Measurements from ENCODE around the gene DUOXA2.

Gene DUOXA2

GRCh38 chr15:45117308-45118130, 3.4 kb downstream of the DUOXA2 start:
- H3K4me3 ChIP-seq (ENCODE audit: insufficient read depth, low read length, poor library complexity, severe bottlenecking): no peak overlapping the region
- no peak overlapping the region for H3K27ac ChIP-seq (ENCODE audit: low read depth, low read length)
- no peaks in the 10 kb centered on the region for H3K9me2 ChIP-seq (replicated peaks; ENCODE audit: insufficient read depth, low read length)
- H3K27me3 ChIP-seq (ENCODE audit: low read length): no peaks in the 10 kb centered on the region
- H2AFZ ChIP-seq (ENCODE audit: low read depth, low read length, severe bottlenecking): no peak overlapping the region
- no peaks in the 10 kb centered on the region for H3K36me3 ChIP-seq (ENCODE audit: low read length)
- no peaks in the 10 kb centered on the region for H4K20me1 ChIP-seq (ENCODE audit: low read depth, low read length)
- no peak overlapping the region for H3K4me2 ChIP-seq (ENCODE audit: low read depth, low read length, poor library complexity, severe bottlenecking)
- no peak overlapping the region for H3K9ac ChIP-seq (ENCODE audit: low read length)
- H3K79me2 ChIP-seq (ENCODE audit: insufficient read depth, low read length): no peaks in the 10 kb centered on the region
- no peaks in the 10 kb centered on the region for H3K9me3 ChIP-seq (ENCODE audit: insufficient read depth, low read length)
- no peaks in the 10 kb centered on the region for H3F3A ChIP-seq (ENCODE audit: insufficient read depth)
- TF ChIP-seq, protein P1, sequence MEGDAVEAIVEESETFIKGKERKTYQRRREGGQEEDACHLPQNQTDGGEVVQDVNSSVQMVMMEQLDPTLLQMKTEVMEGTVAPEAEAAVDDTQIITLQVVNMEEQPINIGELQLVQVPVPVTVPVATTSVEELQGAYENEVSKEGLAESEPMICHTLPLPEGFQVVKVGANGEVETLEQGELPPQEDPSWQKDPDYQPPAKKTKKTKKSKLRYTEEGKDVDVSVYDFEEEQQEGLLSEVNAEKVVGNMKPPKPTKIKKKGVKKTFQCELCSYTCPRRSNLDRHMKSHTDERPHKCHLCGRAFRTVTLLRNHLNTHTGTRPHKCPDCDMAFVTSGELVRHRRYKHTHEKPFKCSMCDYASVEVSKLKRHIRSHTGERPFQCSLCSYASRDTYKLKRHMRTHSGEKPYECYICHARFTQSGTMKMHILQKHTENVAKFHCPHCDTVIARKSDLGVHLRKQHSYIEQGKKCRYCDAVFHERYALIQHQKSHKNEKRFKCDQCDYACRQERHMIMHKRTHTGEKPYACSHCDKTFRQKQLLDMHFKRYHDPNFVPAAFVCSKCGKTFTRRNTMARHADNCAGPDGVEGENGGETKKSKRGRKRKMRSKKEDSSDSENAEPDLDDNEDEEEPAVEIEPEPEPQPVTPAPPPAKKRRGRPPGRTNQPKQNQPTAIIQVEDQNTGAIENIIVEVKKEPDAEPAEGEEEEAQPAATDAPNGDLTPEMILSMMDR (IDR thresholded peaks at IDR 0.05; ENCODE audit: insufficient read depth, low read length, poor library complexity, severe bottlenecking): no peak
- TF ChIP-seq EZH2phosphoT487 (conservative IDR thresholded peaks at IDR 0.05; ENCODE audit: low read length): no peak

- no peaks in the 10 kb centered on the region for H3K79me2 ChIP-seq (ENCODE audit: insufficient read depth, low read length)
- no peak overlapping the region for H2AFZ ChIP-seq (ENCODE audit: low read depth, low read length, severe bottlenecking)
- H3F3A ChIP-seq (ENCODE audit: insufficient read depth): no peaks in the 10 kb centered on the region
- H3K27ac ChIP-seq (ENCODE audit: low read depth, low read length): no peak overlapping the region
- H3K4me3 ChIP-seq (ENCODE audit: insufficient read depth, low read length, poor library complexity, severe bottlenecking): no peak overlapping the region
- no peaks in the 10 kb centered on the region for H3K36me3 ChIP-seq (ENCODE audit: low read length)
- H3K4me2 ChIP-seq (ENCODE audit: low read depth, low read length, poor library complexity, severe bottlenecking): no peak overlapping the region
- H3K9me2 ChIP-seq (replicated peaks; ENCODE audit: insufficient read depth, low read length): no peaks in the 10 kb centered on the region
- H3K9ac ChIP-seq (ENCODE audit: low read length): no peak overlapping the region
- H3K9me3 ChIP-seq (ENCODE audit: insufficient read depth, low read length): no peaks in the 10 kb centered on the region
- TF ChIP-seq EZH2phosphoT487 (conservative IDR thresholded peaks at IDR 0.05; ENCODE audit: low read length): no peak
- TF ChIP-seq, protein P1 (IDR thresholded peaks at IDR 0.05; ENCODE audit: insufficient read depth, low read length, poor library complexity, severe bottlenecking): peak; percentile 98
- H4K20me1 ChIP-seq (ENCODE audit: low read depth, low read length): no peaks in the 10 kb centered on the region
- H3K27me3 ChIP-seq (ENCODE audit: low read length): no peaks in the 10 kb centered on the region
These were observed 4.0 kb downstream of the DUOXA2 start for GRCh38 chr15:45118131-45118588.

DNA sequence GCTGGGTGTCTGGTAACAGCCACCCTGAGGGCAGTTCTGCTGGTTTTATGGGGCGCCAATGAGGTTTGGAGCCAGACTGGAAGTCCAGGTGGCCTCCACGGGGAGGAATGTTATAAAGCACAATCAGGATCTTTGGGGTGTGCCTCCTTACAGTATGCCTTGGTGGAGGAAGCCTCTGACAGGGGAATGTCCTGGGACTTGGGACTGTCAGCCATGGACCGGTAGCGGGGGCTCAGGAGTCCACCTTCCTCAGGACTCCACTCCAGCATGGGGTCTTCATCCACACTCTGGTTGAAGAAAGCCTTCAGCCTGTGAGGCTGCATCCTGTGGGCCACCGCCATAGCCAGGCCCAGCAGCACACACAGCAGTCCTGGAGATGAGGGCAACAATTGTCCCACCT, 4.9 kb downstream of the DUOXA2 start:
- TF ChIP-seq, protein P1 (IDR thresholded peaks at IDR 0.05; ENCODE audit: insufficient read depth, low read length, poor library complexity, severe bottlenecking): no peak
- no peak for TF ChIP-seq EZH2phosphoT487 (conservative IDR thresholded peaks at IDR 0.05; ENCODE audit: low read length)

More for the DNA sequence above, 4.9 kb downstream of the DUOXA2 start:
- H3K79me2 ChIP-seq (ENCODE audit: insufficient read depth, low read length): no peaks in the 10 kb centered on the region
- H3K9me2 ChIP-seq (replicated peaks; ENCODE audit: insufficient read depth, low read length): no peaks in the 10 kb centered on the region
- H3K36me3 ChIP-seq (ENCODE audit: low read length): no peaks in the 10 kb centered on the region
- H2AFZ ChIP-seq (ENCODE audit: low read depth, low read length, severe bottlenecking): no peak overlapping the region
- H3K9ac ChIP-seq (ENCODE audit: low read length): no peak overlapping the region
- no peaks in the 10 kb centered on the region for H3K9me3 ChIP-seq (ENCODE audit: insufficient read depth, low read length)
- H4K20me1 ChIP-seq (ENCODE audit: low read depth, low read length): no peaks in the 10 kb centered on the region
- H3F3A ChIP-seq (ENCODE audit: insufficient read depth): no peaks in the 10 kb centered on the region
- H3K4me3 ChIP-seq (ENCODE audit: insufficient read depth, low read length, poor library complexity, severe bottlenecking): no peak overlapping the region
- H3K27ac ChIP-seq (ENCODE audit: low read depth, low read length): no peak overlapping the region
- H3K27me3 ChIP-seq (ENCODE audit: low read length): no peaks in the 10 kb centered on the region
- no peak overlapping the region for H3K4me2 ChIP-seq (ENCODE audit: low read depth, low read length, poor library complexity, severe bottlenecking)

Data from SU-DHL-6 (cell line).